WTC11 (cell line): ENCODE results near the gene FAM193A. TPM values are rescaled to one million over a fixed set of nuclear protein-coding genes. Genes with fewer than 3 reads are reported as not detected.
A peak's percentile ranks its signal among the peaks of the same experiment; 100 is the strongest.

ENCODE experiments used
- ATAC-seq: fragments of 200-7000 bp; cut with Tn5 transposase; 2 replicates; pipeline ENCODE4 v1.10.0; 2021; ENCODE audit warnings: mild to moderate bottlenecking, moderate library complexity
- CTCF ChIA-PET: fragments of 300-600 bp; sonication (Branson Sonifier 250); formaldehyde crosslinking; loops from one replicate; lab custom pipeline; 2021; ENCODE audit warnings: antibody characterized with exemption; lab: Charles Lee
- POLR2A ChIA-PET: fragments of 350-600 bp; sonication (Branson Sonifier 250); formaldehyde crosslinking; loops from one replicate; lab custom pipeline; 2021; ENCODE audit warnings: antibody characterized with exemption; lab: Charles Lee
- DNase-seq: peaks from one replicate; pipeline ENCODE4 v3.0.0; 2021; ENCODE audit warnings: low spot score
- H3K27ac Mint-ChIP-seq: 2 replicates; pipeline ENCODE4 v1.8.0; 2021; ENCODE audit warnings: mixed read lengths
- H3K27me3 Mint-ChIP-seq: 2 replicates; pipeline ENCODE4 v1.8.0; 2021; ENCODE audit warnings: low read depth, mild to moderate bottlenecking, moderate library complexity, mixed read lengths
- H3K36me3 Mint-ChIP-seq: 2 replicates; pipeline ENCODE4 v1.8.0; 2021; ENCODE audit warnings: mixed read lengths
- H3K4me1 Mint-ChIP-seq: 2 replicates; pipeline ENCODE4 v1.8.0; 2022; ENCODE audit warnings: mixed read lengths
- H3K4me3 Mint-ChIP-seq: 2 replicates; pipeline ENCODE4 v1.8.0; 2021; ENCODE audit warnings: mild to moderate bottlenecking, moderate library complexity, mixed read lengths
- H3K9me3 Mint-ChIP-seq: 2 replicates; pipeline ENCODE4 v1.8.0; 2021; ENCODE audit warnings: mixed read lengths
- AFF4 ChIP-seq: sonication (generic); formaldehyde crosslinking; IDR thresholded peaks from 2 replicates; pipeline ENCODE4 v1.8.1; 2023; ENCODE audit warnings: mild to moderate bottlenecking, missing genetic modification reagents, borderline replicate concordance
- ARID4B ChIP-seq: sonication (generic); formaldehyde crosslinking; IDR thresholded peaks from 2 replicates; pipeline ENCODE4 v1.8.0; 2023; ENCODE audit warnings: missing genetic modification reagents, mild to moderate bottlenecking, borderline replicate concordance
- ATF1 ChIP-seq: sonication (generic); formaldehyde crosslinking; IDR thresholded peaks from 2 replicates; pipeline ENCODE4 v1.8.1; 2023; ENCODE audit warnings: mild to moderate bottlenecking, moderate library complexity, missing genetic modification reagents
- ATF2 ChIP-seq: sonication (generic); formaldehyde crosslinking; IDR thresholded peaks from 2 replicates; pipeline ENCODE4 v1.8.1; 2022; ENCODE audit warnings: low read depth, missing genetic modification reagents, borderline replicate concordance
- ATF3 ChIP-seq: sonication (generic); formaldehyde crosslinking; conservative IDR thresholded peaks from 2 replicates; pipeline ENCODE4 v1.8.1; 2022; ENCODE audit warnings: mild to moderate bottlenecking, missing genetic modification reagents
- CREB1 ChIP-seq: sonication (generic); formaldehyde crosslinking; IDR thresholded peaks from 2 replicates; pipeline ENCODE4 v1.8.0; 2023; ENCODE audit warnings: mild to moderate bottlenecking, missing genetic modification reagents
- ELF4 ChIP-seq: sonication (generic); formaldehyde crosslinking; IDR thresholded peaks from 2 replicates; pipeline ENCODE4 v1.8.1; 2022; ENCODE audit warnings: low read depth, mild to moderate bottlenecking, moderate library complexity, missing genetic modification reagents
- GTF2I ChIP-seq: fragments of 250-450 bp; sonication (Bioruptor Pico); conservative IDR thresholded peaks from 2 replicates; pipeline ENCODE4 v1.4.0; 2021; ENCODE audit warnings: mild to moderate bottlenecking
- JUN ChIP-seq: sonication (generic); formaldehyde crosslinking; IDR thresholded peaks from 2 replicates; pipeline ENCODE4 v1.8.0; 2023; ENCODE audit warnings: mild to moderate bottlenecking, missing genetic modification reagents
- KAT7 ChIP-seq: sonication (generic); formaldehyde crosslinking; IDR thresholded peaks from 2 replicates; pipeline ENCODE4 v1.8.1; 2023; ENCODE audit warnings: missing genetic modification reagents, mild to moderate bottlenecking, borderline replicate concordance
- MLX ChIP-seq: sonication (generic); formaldehyde crosslinking; IDR thresholded peaks from 2 replicates; pipeline ENCODE4 v1.8.1; 2023; ENCODE audit warnings: mild to moderate bottlenecking, missing genetic modification reagents, moderate library complexity
- RELA ChIP-seq: sonication (generic); formaldehyde crosslinking; IDR thresholded peaks from 2 replicates; pipeline ENCODE4 v1.8.1; 2022; ENCODE audit warnings: missing genetic modification reagents, mild to moderate bottlenecking, borderline replicate concordance
- RORB ChIP-seq: fragments of 250-450 bp; sonication (Bioruptor Pico); IDR thresholded peaks from 2 replicates; pipeline ENCODE4 v1.9.0; 2021; ENCODE audit warnings: mild to moderate bottlenecking
- TP53 ChIP-seq: sonication (generic); formaldehyde crosslinking; IDR thresholded peaks from 2 replicates; pipeline ENCODE4 v1.8.1; 2023; ENCODE audit warnings: mild to moderate bottlenecking, missing genetic modification reagents
- USF1 ChIP-seq: sonication (generic); formaldehyde crosslinking; IDR thresholded peaks from 2 replicates; pipeline ENCODE4 v1.8.0; 2022; ENCODE audit warnings: mild to moderate bottlenecking, missing genetic modification reagents
- USF2 ChIP-seq: sonication (generic); formaldehyde crosslinking; IDR thresholded peaks from 2 replicates; pipeline ENCODE4 v1.8.1; 2023; ENCODE audit warnings: mild to moderate bottlenecking, missing genetic modification reagents, moderate library complexity
- ZBTB21 ChIP-seq: sonication (generic); formaldehyde crosslinking; IDR thresholded peaks from 2 replicates; pipeline ENCODE4 v1.8.1; 2023; ENCODE audit warnings: mild to moderate bottlenecking, missing genetic modification reagents, borderline replicate concordance
- ZNF121 ChIP-seq: sonication (generic); formaldehyde crosslinking; IDR thresholded peaks from 2 replicates; pipeline ENCODE4 v1.8.0; 2023; ENCODE audit warnings: missing genetic modification reagents
- ZNF219 ChIP-seq: sonication (generic); formaldehyde crosslinking; IDR thresholded peaks from 2 replicates; pipeline ENCODE4 v1.8.0; 2023; ENCODE audit warnings: missing genetic modification reagents, mild to moderate bottlenecking, borderline replicate concordance
- ZNF263 ChIP-seq: sonication (generic); formaldehyde crosslinking; IDR thresholded peaks from 2 replicates; pipeline ENCODE4 v1.8.1; 2022; ENCODE audit warnings: low read depth, mild to moderate bottlenecking, moderate library complexity, missing genetic modification reagents
- ZNF416 ChIP-seq: fragments of 250-450 bp; sonication (Bioruptor Pico); IDR thresholded peaks from 2 replicates; pipeline ENCODE4 v1.9.0; 2021; ENCODE audit warnings: mild to moderate bottlenecking, inconsistent platforms
- ZNF671 ChIP-seq: fragments of 250-450 bp; sonication (Bioruptor Pico); IDR thresholded peaks from 2 replicates; pipeline ENCODE4 v1.8.0; 2021; ENCODE audit warnings: mild to moderate bottlenecking
- total RNA-seq: library from RNA; stranded (reverse); gene quantifications from 3 replicates; pipeline ENCODE4 v1.2.3, GENCODE V29; 2021

Gene FAM193A
- total RNA-seq, 1 experiment from 2014 or later = 28.1 TPM

- ChIA-PET CTCF (no interaction called here), POLR2A (no interaction called here)
- no peak for DNase-seq
- no peak for ATAC-seq
- 0 out of 2 replicates have a peak overlapping the region, but pooled peaks have one; percentile 51 for H3K27ac Mint-ChIP-seq
- no peaks in the 10 kb centered on the region for H3K9me3 Mint-ChIP-seq
- TF ChIP-seq ZNF416 (CRISPR knock-in tag) = no peak
- TF ChIP-seq USF1 (CRISPR knock-in tag) = no peak
- no peak for TF ChIP-seq RELA
- TF ChIP-seq ATF3 = no peak
- TF ChIP-seq ZNF671 (CRISPR knock-in tag) = no peak
- TF ChIP-seq ZNF121 (CRISPR knock-in tag) = no peak
- no peak for TF ChIP-seq TP53
- TF ChIP-seq JUN (CRISPR knock-in tag) = no peak
- TF ChIP-seq ZBTB21 (CRISPR knock-in tag) = no peak
- TF ChIP-seq AFF4 = no peak
- TF ChIP-seq ATF2 (CRISPR knock-in tag) = no peak
- TF ChIP-seq RORB (CRISPR knock-in tag) = no peak
- no peak for TF ChIP-seq ZNF263
- no peak for TF ChIP-seq USF2
- no peak for TF ChIP-seq GTF2I
- no peak for TF ChIP-seq ELF4 (CRISPR knock-in tag)
- no peak overlapping the region for H3K4me3 Mint-ChIP-seq
- peaks cover 72% of the 10 kb centered on the region for H3K36me3 Mint-ChIP-seq
- no peaks in the 10 kb centered on the region for H3K4me1 Mint-ChIP-seq
- H3K27me3 Mint-ChIP-seq = no peaks in the 10 kb centered on the region
These were observed 165.9 kb downstream of the FAM193A start for GRCh38 chr4:2702361-2702760.

- no peak overlapping the region for H3K4me3 Mint-ChIP-seq
- H3K27me3 Mint-ChIP-seq = no peaks in the 10 kb centered on the region
- H3K36me3 Mint-ChIP-seq = peaks cover 70% of the 10 kb centered on the region
- no peak for ATAC-seq
- H3K27ac Mint-ChIP-seq = no peak overlapping the region
- H3K4me1 Mint-ChIP-seq = no peaks in the 10 kb centered on the region
- ChIA-PET POLR2A (no interaction called here), CTCF (no interaction called here)
- no peak for DNase-seq
- H3K9me3 Mint-ChIP-seq = no peaks in the 10 kb centered on the region
- TF ChIP-seq ZNF219 = no peak
These were observed 166.3 kb downstream of the FAM193A start for GRCh38 chr4:2702770-2703169.

GRCh38 chr4:2712261-2712842, 175.9 kb downstream of the FAM193A start:
- CTCF ChIA-PET = no interaction called here
- DNase-seq (no peak), ATAC-seq (peak; percentile 53; the same call in 1 of the 2 replicates)
- no peaks in the 10 kb centered on the region for H3K9me3 Mint-ChIP-seq
- H3K27me3 Mint-ChIP-seq = no peaks in the 10 kb centered on the region
- no peaks in the 10 kb centered on the region for H3K4me1 Mint-ChIP-seq
- H3K27ac Mint-ChIP-seq = peak overlapping the region; percentile 52; the same call in 1 of the 2 replicates
- peaks cover 20% of the 10 kb centered on the region for H3K36me3 Mint-ChIP-seq
- H3K4me3 Mint-ChIP-seq = no peak overlapping the region
- POLR2A ChIA-PET = no interaction called here
- TF ChIP-seq CREB1 (no peak), ARID4B (CRISPR knock-in tag) (no peak), KAT7 (CRISPR knock-in tag) (no peak), ATF1 (no peak), MLX (CRISPR knock-in tag) (no peak)
